ENCODE measurements around the gene NT5C2.

DNA sequence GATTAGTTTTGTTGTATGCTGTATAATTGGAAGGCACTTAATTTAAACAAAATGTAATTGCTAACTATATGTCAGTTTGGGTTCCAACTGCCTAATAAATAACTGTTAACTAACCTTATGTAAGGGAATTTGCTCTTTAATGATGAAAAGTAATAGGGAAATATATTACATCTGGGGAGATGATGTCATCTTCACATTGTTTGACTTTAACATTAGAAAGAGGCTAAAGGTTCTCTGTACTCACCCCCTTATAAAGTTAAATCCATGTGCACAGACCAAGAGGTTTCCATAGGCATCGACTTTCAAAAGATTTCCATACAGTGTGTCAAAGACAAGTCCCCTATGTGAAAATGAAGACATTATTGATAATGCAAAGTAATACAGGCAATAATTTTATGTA is 87.6 kb downstream of the NT5C2 start:
- TF ChIP-seq, protein P1, sequence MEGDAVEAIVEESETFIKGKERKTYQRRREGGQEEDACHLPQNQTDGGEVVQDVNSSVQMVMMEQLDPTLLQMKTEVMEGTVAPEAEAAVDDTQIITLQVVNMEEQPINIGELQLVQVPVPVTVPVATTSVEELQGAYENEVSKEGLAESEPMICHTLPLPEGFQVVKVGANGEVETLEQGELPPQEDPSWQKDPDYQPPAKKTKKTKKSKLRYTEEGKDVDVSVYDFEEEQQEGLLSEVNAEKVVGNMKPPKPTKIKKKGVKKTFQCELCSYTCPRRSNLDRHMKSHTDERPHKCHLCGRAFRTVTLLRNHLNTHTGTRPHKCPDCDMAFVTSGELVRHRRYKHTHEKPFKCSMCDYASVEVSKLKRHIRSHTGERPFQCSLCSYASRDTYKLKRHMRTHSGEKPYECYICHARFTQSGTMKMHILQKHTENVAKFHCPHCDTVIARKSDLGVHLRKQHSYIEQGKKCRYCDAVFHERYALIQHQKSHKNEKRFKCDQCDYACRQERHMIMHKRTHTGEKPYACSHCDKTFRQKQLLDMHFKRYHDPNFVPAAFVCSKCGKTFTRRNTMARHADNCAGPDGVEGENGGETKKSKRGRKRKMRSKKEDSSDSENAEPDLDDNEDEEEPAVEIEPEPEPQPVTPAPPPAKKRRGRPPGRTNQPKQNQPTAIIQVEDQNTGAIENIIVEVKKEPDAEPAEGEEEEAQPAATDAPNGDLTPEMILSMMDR (IDR thresholded peaks at IDR 0.05) = no peak
- TF ChIP-seq POLR2A (IDR thresholded peaks at IDR 0.05) = no peak
